ENCODE measurements around the gene DCUN1D3.

GRCh38 chr16:20905576-20905975 is 5.4 kb upstream of the DCUN1D3 start:
- TF ChIP-seq CTCF (IDR thresholded peaks at IDR 0.05) (no peak), POLR2A (IDR thresholded peaks at IDR 0.05) (no peak)
